SK-N-SH (cell line): ENCODE data around the gene FOXP1. TPM values are rescaled to one million over a fixed set of nuclear protein-coding genes. Genes with fewer than 3 reads are reported as not detected.

Source experiments
- CTCF ChIA-PET: fragments of 300-600, 350-600 bp; formaldehyde crosslinking; extraction: SDS; loops from one replicate; lab custom pipeline; 2021; lab: Yijun Ruan, JAX
- POLR2A ChIA-PET: fragments of 350-600 bp; sonication (Branson Sonifier 250); formaldehyde crosslinking; extraction: SDS; loops from one replicate; lab custom pipeline; 2020; ENCODE audit warnings: antibody characterized with exemption, inconsistent platforms; lab: Yijun Ruan, JAX
- DNase-seq: peaks from one replicate; pipeline ENCODE4 v3.0.0; 2012
- H2AFZ ChIP-seq: fragments of 200-600 bp; sonication (generic); 2 replicates; pipeline ENCODE4 v1.8.1; 2016; ENCODE audit warnings: antibody characterized with exemption, mild to moderate bottlenecking, low read depth
- H3F3A ChIP-seq: fragments of 200-600 bp; sonication (generic); replicated peaks from 2 replicates; pipeline ENCODE3; 2016; ENCODE audit warnings: antibody characterized with exemption, mild to moderate bottlenecking; ENCODE audit not compliant: insufficient read depth
- H3K27ac ChIP-seq, 2 experiments: fragments of 200-500 bp in 1 of 2; fragments of 200-600 bp in 1 of 2; sonication (Bioruptor generic) in 1 of 2; sonication (generic), shearing (Covaris generic) in 1 of 2; 2 replicates each; pipeline versions ENCODE4 v1.5.1 to v1.6.1; 2014 to 2016; ENCODE audit warnings: low read depth in 2 of 2, inconsistent platforms in 1 of 2, low read length in 1 of 2, mild to moderate bottlenecking in 1 of 2, mixed read lengths in 1 of 2
- H3K27me3 ChIP-seq: fragments of 200-600 bp; sonication (generic), shearing (Covaris generic); 2 replicates; pipeline ENCODE4 v1.6.1; 2016; ENCODE audit warnings: mixed run types; ENCODE audit not compliant: insufficient read depth
- H3K36me3 ChIP-seq, 2 experiments: fragments of 200-500 bp in 1 of 2; fragments of 200-600 bp in 1 of 2; sonication (Bioruptor generic) in 1 of 2; sonication (generic) in 1 of 2; replicated peaks in 1 of 2; 2 replicates each; pipeline versions ENCODE3 to v1.5.1; 2014 to 2016; ENCODE audit warnings: low read length in 1 of 2, mild to moderate bottlenecking in 1 of 2; ENCODE audit not compliant: insufficient read depth in 2 of 2, control insufficient read depth in 1 of 2
- H3K4me1 ChIP-seq, 2 experiments: fragments of 200-500 bp in 1 of 2; fragments of 200-600 bp in 1 of 2; sonication (Bioruptor generic) in 1 of 2; sonication (generic), shearing (Covaris generic) in 1 of 2; 2 replicates each; pipeline versions ENCODE4 v1.5.1 to v1.6.1; 2014 to 2016; ENCODE audit warnings: low read depth in 1 of 2, low read length in 1 of 2, mixed run types in 1 of 2; ENCODE audit not compliant: insufficient read depth in 2 of 2, control insufficient read depth in 1 of 2
- H3K4me2 ChIP-seq: fragments of 200-600 bp; sonication (generic), shearing (Covaris generic); 2 replicates; pipeline ENCODE4 v1.6.1; 2017; ENCODE audit warnings: mixed run types
- H3K4me3 ChIP-seq, 2 experiments: fragments of 200-500 bp in 1 of 2; fragments of 200-600 bp in 1 of 2; sonication (Bioruptor generic) in 1 of 2; sonication (generic), shearing (Covaris generic) in 1 of 2; 2 replicates each; pipeline versions ENCODE4 v1.5.1 to v1.8.1; 2014 to 2016; ENCODE audit warnings: low read depth in 2 of 2, inconsistent platforms in 1 of 2, low read length in 1 of 2, mild to moderate bottlenecking in 1 of 2, mixed read lengths in 1 of 2, moderate library complexity in 1 of 2
- H3K79me2 ChIP-seq: fragments of 200-600 bp; sonication (generic); 2 replicates; pipeline ENCODE4 v1.8.1; 2017; ENCODE audit warnings: mild to moderate bottlenecking; ENCODE audit not compliant: insufficient read depth
- H3K9ac ChIP-seq: fragments of 200-600 bp; sonication (generic); 2 replicates; pipeline ENCODE4 v1.6.1; 2017; ENCODE audit warnings: mixed run types
- H3K9me2 ChIP-seq: fragments of 200-600 bp; sonication (generic); 2 replicates; pipeline ENCODE4 v1.6.1; 2017; ENCODE audit warnings: mixed run types
- H3K9me3 ChIP-seq: fragments of 200-600 bp; sonication (generic); 2 replicates; pipeline ENCODE4 v1.6.1; 2017; ENCODE audit warnings: mixed run types, mild to moderate bottlenecking, moderate library complexity
- H4K20me1 ChIP-seq: fragments of 200-600 bp; sonication (generic); 2 replicates; pipeline ENCODE4 v1.6.1; 2017; ENCODE audit warnings: mild to moderate bottlenecking, mixed run types; ENCODE audit not compliant: insufficient read depth
- CHD2 ChIP-seq: fragments of 150-350 bp; IDR thresholded peaks from 2 replicates; pipeline ENCODE4 v1.6.1; 2018; ENCODE audit warnings: low read length; ENCODE audit not compliant: partially characterized antibody
- ELF1 ChIP-seq: IDR thresholded peaks from 2 replicates; pipeline ENCODE4 v1.4.0; 2012
- EP300 ChIP-seq, 2 experiments: IDR thresholded peaks; 2 replicates each; pipeline versions ENCODE4 v1.4.0 to v1.6.1; 2012; ENCODE audit warnings: borderline replicate concordance in 1 of 2, low read depth in 1 of 2, low read length in 1 of 2
- FOSL2 ChIP-seq: IDR thresholded peaks from 2 replicates; pipeline ENCODE4 v1.4.0; 2012; ENCODE audit warnings: low read depth, mild to moderate bottlenecking, moderate library complexity, borderline replicate concordance
- FOXM1 ChIP-seq: IDR thresholded peaks from 2 replicates; pipeline ENCODE4 v1.4.0; 2012; ENCODE audit warnings: low read depth, mild to moderate bottlenecking
- GATA2 ChIP-seq: sonication (generic); formaldehyde crosslinking; IDR thresholded peaks from 2 replicates; pipeline ENCODE4 v1.5.0; 2020; ENCODE audit warnings: mild to moderate bottlenecking, missing genetic modification reagents
- IRF3 ChIP-seq: fragments of 150-350 bp; IDR thresholded peaks from 2 replicates; pipeline ENCODE4 v1.6.1; 2016; ENCODE audit warnings: mild to moderate bottlenecking, low read depth, low read length
- MXI1 ChIP-seq: IDR thresholded peaks from 2 replicates; pipeline ENCODE4 v1.6.1; 2012; ENCODE audit warnings: mild to moderate bottlenecking, low read depth, low read length, improper control_type of control experiment
- NFIC ChIP-seq: IDR thresholded peaks from 2 replicates; pipeline ENCODE4 v1.4.0; 2012; ENCODE audit warnings: borderline replicate concordance
- PBX3 ChIP-seq: IDR thresholded peaks from 2 replicates; pipeline ENCODE4; 2012
- POLR2AphosphoS5 ChIP-seq: IDR thresholded peaks from 2 replicates; pipeline ENCODE4 v1.6.1; 2012; ENCODE audit warnings: low read depth, low read length
- RAD21 ChIP-seq: IDR thresholded peaks from 2 replicates; pipeline ENCODE4 v1.6.1; 2012; ENCODE audit warnings: mild to moderate bottlenecking, low read length
- RCOR1 ChIP-seq: fragments of 150-350 bp; IDR thresholded peaks from 2 replicates; pipeline ENCODE4 v1.6.1; 2017; ENCODE audit warnings: antibody characterized with exemption, low read length
- TEAD4 ChIP-seq: IDR thresholded peaks from 2 replicates; pipeline ENCODE4 v1.4.0; 2012; ENCODE audit warnings: mild to moderate bottlenecking, borderline replicate concordance; ENCODE audit not compliant: insufficient read depth
- ZBTB33 ChIP-seq: IDR thresholded peaks from 2 replicates; pipeline ENCODE4 v1.4.0; 2012; ENCODE audit warnings: low read depth, borderline replicate concordance
- WGBS: methylation state at CpG from one replicate; pipeline ENCODE4 v1.1.6; 2017; ENCODE audit warnings: low lambda C conversion rate; 5-methylcytosine and 5-hydroxymethylcytosine counted together
- polyA plus RNA-seq, 3 experiments: library from polyadenylated mRNA; depleted of rRNA; stranded (reverse); fragments of >200 nt; gene quantifications; 2 replicates each; pipeline ENCODE4 v1.2.3, GENCODE V29; 2012
- TF ChIP-seq, protein P1 (sequence below): IDR thresholded peaks from 2 replicates; pipeline ENCODE4 v1.6.1; 2012; ENCODE audit warnings: mild to moderate bottlenecking, low read depth, low read length, moderate library complexity
- TF ChIP-seq, protein P2 (sequence below): IDR thresholded peaks from 2 replicates; pipeline ENCODE4 v1.4.0; 2012; ENCODE audit warnings: low read depth
- TF ChIP-seq, protein P3 (sequence below): IDR thresholded peaks from 2 replicates; pipeline ENCODE4 v1.4.0; 2012; ENCODE audit warnings: low read depth, borderline replicate concordance

FOXP1 gene
- polyA plus RNA-seq, 1 of the 3 experiments (the other 2 are of a cell fraction), result 8.8 TPM

DNA sequence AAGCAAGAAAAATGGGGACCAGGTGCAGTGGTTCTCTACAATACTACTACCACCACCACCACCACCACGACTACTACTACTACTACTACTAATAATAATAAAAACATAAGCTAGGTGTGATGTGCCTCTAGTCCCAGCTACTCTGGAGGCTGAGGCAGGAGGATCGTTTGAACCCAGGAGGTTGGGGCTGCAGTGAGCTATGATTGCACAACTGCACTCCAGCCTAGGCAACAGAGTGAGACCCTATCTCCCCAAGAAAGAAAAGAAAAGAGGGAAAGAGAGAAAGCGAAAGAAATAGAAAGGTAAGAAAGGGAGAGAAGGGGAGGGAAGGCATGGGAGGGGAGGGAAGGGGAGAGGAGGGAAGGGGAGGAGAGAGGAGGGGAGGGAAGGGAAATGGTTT, 350.6 kb downstream of the FOXP1 start (continued):
- TF ChIP-seq IRF3, result no peak
- TF ChIP-seq, protein P1, sequence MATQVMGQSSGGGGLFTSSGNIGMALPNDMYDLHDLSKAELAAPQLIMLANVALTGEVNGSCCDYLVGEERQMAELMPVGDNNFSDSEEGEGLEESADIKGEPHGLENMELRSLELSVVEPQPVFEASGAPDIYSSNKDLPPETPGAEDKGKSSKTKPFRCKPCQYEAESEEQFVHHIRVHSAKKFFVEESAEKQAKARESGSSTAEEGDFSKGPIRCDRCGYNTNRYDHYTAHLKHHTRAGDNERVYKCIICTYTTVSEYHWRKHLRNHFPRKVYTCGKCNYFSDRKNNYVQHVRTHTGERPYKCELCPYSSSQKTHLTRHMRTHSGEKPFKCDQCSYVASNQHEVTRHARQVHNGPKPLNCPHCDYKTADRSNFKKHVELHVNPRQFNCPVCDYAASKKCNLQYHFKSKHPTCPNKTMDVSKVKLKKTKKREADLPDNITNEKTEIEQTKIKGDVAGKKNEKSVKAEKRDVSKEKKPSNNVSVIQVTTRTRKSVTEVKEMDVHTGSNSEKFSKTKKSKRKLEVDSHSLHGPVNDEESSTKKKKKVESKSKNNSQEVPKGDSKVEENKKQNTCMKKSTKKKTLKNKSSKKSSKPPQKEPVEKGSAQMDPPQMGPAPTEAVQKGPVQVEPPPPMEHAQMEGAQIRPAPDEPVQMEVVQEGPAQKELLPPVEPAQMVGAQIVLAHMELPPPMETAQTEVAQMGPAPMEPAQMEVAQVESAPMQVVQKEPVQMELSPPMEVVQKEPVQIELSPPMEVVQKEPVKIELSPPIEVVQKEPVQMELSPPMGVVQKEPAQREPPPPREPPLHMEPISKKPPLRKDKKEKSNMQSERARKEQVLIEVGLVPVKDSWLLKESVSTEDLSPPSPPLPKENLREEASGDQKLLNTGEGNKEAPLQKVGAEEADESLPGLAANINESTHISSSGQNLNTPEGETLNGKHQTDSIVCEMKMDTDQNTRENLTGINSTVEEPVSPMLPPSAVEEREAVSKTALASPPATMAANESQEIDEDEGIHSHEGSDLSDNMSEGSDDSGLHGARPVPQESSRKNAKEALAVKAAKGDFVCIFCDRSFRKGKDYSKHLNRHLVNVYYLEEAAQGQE, result no peak
- no peak for TF ChIP-seq PBX3
- no peak for TF ChIP-seq RCOR1
- TF ChIP-seq, protein P2, sequence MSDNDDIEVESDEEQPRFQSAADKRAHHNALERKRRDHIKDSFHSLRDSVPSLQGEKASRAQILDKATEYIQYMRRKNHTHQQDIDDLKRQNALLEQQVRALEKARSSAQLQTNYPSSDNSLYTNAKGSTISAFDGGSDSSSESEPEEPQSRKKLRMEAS, result no peak

DNA sequence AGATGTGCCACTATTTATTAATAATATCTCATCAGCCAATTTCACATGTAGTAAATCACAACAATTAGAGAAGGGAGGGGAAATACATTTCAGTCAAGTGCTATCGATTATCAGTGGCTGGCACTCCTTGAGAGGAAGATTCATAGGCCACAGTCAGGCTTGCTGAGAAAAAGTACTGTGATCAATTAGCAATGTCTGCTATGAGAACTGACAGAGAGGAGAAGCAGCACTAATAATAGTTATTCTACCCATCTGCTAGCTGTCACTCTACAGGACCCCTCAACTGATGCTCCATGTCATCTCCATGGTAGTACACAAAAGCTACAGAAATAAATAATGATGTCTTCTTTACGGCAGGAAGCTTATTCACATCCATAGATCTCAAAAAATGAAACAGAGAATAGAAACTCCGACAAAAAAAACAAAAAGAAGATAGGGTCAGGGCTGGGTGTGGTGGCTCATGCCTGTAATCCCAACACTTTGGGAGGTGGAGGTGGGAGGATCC, 351.3 kb downstream of the FOXP1 start:
- no peak overlapping the region for H3K27ac ChIP-seq
- no peaks in the 10 kb centered on the region for H3K9me2 ChIP-seq
- no peaks in the 10 kb centered on the region; a peak in 1 of 4 replicates for H3K4me1 ChIP-seq
- no peak overlapping the region for H3K4me2 ChIP-seq
- H3K79me2 ChIP-seq, result peaks cover 34% of the 10 kb centered on the region
- H3K27me3 ChIP-seq, result no peaks in the 10 kb centered on the region
- H4K20me1 ChIP-seq, result no peaks in the 10 kb centered on the region
- no peak for DNase-seq
- H3K4me3 ChIP-seq, result no peak overlapping the region
- ChIA-PET POLR2A (no interaction called here), CTCF (no interaction called here)
- no peak for TF ChIP-seq GATA2 (CRISPR knock-in tag)
- TF ChIP-seq, protein P2, result no peak
- TF ChIP-seq NFIC, result no peak
- TF ChIP-seq, protein P3, sequence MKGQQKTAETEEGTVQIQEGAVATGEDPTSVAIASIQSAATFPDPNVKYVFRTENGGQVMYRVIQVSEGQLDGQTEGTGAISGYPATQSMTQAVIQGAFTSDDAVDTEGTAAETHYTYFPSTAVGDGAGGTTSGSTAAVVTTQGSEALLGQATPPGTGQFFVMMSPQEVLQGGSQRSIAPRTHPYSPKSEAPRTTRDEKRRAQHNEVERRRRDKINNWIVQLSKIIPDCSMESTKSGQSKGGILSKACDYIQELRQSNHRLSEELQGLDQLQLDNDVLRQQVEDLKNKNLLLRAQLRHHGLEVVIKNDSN, result no peak
- TF ChIP-seq CHD2, result no peak
- no peak for TF ChIP-seq EP300 (IDR thresholded peaks at IDR 0.05; ENCODE audit: borderline replicate concordance in 1 of 2, low read depth in 1 of 2, low read length in 1 of 2)
- no peak for TF ChIP-seq FOSL2
- TF ChIP-seq ELF1, result no peak
- TF ChIP-seq POLR2AphosphoS5, result no peak
- no peak for TF ChIP-seq ZBTB33
- TF ChIP-seq TEAD4, result no peak
- TF ChIP-seq RAD21, result no peak
- TF ChIP-seq MXI1, result no peak
- no peak for TF ChIP-seq FOXM1
- TF ChIP-seq, protein P1, result no peak
- H3K9me3 ChIP-seq, result no peaks in the 10 kb centered on the region
- 64% methylated on average over 3 of the region's 3 CpGs for WGBS
- H2AFZ ChIP-seq, result no peak overlapping the region
- H3K9ac ChIP-seq, result no peak overlapping the region
- H3K36me3 ChIP-seq, result peaks cover 0 to 2% of the 10 kb centered on the region in 2 experiments
- H3F3A ChIP-seq, result peaks cover 9% of the 10 kb centered on the region
